ENCODE results near the gene SHPK. TPM values are rescaled to one million over a fixed set of nuclear protein-coding genes. Genes with fewer than 3 reads are reported as not detected.

The SHPK gene
- total RNA-seq, 1 donor from 2014 or later = 0.32 TPM

DNA sequence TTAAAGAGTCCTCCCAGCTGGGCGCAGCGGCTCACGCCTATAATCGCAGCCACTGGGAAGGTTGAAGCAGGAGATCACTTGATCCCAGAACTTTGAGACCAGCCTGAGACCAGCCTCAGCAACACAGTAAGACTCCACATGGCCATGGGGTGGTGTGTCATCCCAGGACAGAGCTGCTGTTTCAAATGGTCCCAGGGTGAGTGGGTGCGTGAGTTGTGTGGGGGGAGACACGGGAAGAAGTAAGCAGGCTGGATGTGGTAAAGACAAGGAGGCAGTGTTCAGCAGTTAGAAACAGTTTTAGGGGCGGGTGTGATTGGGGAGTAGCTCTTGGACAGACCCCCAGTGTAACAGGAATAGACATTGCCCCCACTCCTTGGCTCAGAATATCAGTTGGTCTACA is 3.8 kb downstream of the SHPK start:
- H3K27ac ChIP-seq = no peak overlapping the region
- no peak for DNase-seq (ENCODE audit: low spot score in 2 of 2)
- no peaks in the 10 kb centered on the region for H3K9me3 ChIP-seq
- no peaks in the 10 kb centered on the region for H3K27me3 ChIP-seq
- no peak overlapping the region for H3K4me3 ChIP-seq
- intact Hi-C loops (cut with DNase I) = loop anchor here (10.0 kb wide), 1 partner anchor 93 kb away; the partner anchor contains the start of gene HASPIN
- H3K36me3 ChIP-seq = peaks cover 23 to 28% of the 10 kb centered on the region in 2 donors
- TF ChIP-seq, protein P1, sequence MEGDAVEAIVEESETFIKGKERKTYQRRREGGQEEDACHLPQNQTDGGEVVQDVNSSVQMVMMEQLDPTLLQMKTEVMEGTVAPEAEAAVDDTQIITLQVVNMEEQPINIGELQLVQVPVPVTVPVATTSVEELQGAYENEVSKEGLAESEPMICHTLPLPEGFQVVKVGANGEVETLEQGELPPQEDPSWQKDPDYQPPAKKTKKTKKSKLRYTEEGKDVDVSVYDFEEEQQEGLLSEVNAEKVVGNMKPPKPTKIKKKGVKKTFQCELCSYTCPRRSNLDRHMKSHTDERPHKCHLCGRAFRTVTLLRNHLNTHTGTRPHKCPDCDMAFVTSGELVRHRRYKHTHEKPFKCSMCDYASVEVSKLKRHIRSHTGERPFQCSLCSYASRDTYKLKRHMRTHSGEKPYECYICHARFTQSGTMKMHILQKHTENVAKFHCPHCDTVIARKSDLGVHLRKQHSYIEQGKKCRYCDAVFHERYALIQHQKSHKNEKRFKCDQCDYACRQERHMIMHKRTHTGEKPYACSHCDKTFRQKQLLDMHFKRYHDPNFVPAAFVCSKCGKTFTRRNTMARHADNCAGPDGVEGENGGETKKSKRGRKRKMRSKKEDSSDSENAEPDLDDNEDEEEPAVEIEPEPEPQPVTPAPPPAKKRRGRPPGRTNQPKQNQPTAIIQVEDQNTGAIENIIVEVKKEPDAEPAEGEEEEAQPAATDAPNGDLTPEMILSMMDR (IDR thresholded peaks at IDR 0.05) = no peak
- peaks cover 10% of the 10 kb centered on the region in 2 donors for H3K4me1 ChIP-seq

DNA sequence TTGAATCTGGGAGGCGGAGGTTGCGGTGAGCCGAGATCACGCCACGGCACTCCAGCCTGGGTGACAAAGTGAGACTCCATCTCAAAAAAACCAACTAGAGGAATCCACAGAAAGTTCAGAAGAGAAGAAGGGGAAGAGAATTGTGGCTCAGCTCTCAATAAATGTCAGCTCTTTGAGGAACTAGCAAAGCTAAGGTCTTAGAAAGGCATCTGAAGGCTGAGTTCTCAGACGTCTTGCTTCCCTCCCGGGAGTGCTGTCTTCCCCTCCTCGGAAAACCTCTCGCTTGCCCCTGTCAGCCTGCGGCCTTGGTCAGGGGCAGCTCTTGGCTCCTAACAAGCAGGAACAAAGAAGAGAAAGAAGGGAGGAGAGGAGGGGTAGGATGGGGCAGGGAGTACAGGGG is 5.3 kb downstream of the SHPK start:
- TF ChIP-seq, protein P1 (IDR thresholded peaks at IDR 0.05) = no peak
- intact Hi-C loops (cut with DNase I) = loop anchor here (10.0 kb wide), 1 partner anchor 94 kb away; the partner anchor contains the start of gene HASPIN

DNA sequence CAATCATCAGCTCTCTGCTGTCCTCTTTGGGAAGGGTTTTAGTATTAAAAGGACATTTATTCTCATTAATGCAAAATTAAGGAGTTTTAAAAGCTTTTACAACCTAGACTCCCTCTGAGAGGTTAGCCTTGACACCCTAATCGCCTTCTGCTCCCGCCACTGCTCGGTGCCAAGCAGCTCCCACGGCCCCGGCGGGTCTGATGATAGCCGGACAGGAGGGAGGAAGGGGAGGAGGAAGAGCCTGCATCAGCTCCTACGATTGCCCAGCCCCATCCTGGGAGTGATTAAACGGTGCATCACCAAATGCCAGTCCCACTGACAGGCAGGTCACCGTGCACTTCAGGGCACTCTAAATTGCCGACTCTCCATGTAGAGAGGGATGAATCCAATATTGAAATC is 8.3 kb downstream of the SHPK start:
- intact Hi-C loops (cut with DNase I) = no loop called here
- Histone ChIP-seq H3K9me3 (no peaks in the 10 kb centered on the region), H3K4me3 (no peak overlapping the region), H3K27ac (no peak overlapping the region), H3K36me3 (peaks cover 37 to 65% of the 10 kb centered on the region in 2 donors), H3K27me3 (no peaks in the 10 kb centered on the region), H3K4me1 (no peaks in the 10 kb centered on the region)
- no peak for DNase-seq (ENCODE audit: low spot score in 2 of 2)
- TF ChIP-seq, protein P1 (IDR thresholded peaks at IDR 0.05) = no peak

More for the DNA sequence above, 5.3 kb downstream of the SHPK start:
- H3K9me3 ChIP-seq = no peaks in the 10 kb centered on the region
- H3K4me1 ChIP-seq = peaks cover 5% of the 10 kb centered on the region in 2 donors
- peaks cover 23 to 38% of the 10 kb centered on the region in 2 donors for H3K36me3 ChIP-seq
- H3K27ac ChIP-seq = no peak overlapping the region
- H3K4me3 ChIP-seq = no peak overlapping the region
- no peak for DNase-seq (ENCODE audit: low spot score in 2 of 2)
- H3K27me3 ChIP-seq = no peaks in the 10 kb centered on the region

DNA sequence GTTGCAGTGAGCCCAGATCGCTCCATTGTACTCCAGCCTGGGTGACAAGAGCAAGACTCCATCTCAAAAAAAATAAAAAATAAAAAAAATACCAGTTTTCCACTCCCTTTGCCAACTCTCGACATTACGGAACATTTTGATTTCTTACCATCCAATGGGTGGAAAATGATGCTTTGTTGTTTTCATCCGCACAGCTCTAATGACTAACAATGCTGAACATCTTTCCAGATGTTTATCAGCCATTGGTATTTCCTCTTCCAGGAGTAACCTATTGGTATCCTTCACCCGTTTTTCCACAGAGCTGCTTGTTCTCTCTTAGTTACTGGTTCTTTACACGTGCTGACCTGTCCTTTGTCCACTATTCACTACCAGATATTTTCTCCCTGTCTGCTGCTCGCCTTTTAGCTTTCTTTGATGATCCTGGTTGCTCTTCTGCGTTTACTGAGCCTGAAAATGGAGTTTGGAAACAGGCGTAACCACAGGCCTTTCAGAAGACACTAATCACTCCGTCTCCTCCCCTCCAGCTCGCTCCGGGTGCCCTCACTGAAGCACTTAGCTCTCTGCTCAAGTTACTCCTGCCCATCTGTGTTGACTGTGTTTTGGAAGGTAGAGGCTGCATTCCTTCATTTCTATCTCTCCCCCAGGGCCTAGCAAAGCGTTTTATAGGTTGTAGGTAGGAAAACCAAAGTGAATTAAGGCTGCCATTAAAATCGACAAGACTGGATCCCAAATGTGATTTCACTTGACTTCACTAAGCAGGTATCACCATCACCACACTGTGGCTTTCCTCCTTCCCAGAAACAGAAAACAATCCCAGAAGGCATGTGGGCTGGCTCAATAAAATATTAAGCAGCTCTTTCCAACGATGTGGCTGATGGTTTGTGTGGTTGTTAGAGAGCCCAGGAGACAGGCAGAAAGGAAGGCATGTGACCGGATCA is 8.9 kb downstream of the SHPK start:
- intact Hi-C loops (cut with DNase I) = no loop called here
- Histone ChIP-seq H3K4me3 (no peak overlapping the region), H3K4me1 (no peaks in the 10 kb centered on the region), H3K9me3 (no peaks in the 10 kb centered on the region), H3K36me3 (peaks cover 42 to 72% of the 10 kb centered on the region in 2 donors), H3K27me3 (no peaks in the 10 kb centered on the region), H3K27ac (no peak overlapping the region)
- DNase-seq (ENCODE audit: low spot score in 2 of 2) = no peak
- TF ChIP-seq, protein P1 (IDR thresholded peaks at IDR 0.05) = no peak

DNA sequence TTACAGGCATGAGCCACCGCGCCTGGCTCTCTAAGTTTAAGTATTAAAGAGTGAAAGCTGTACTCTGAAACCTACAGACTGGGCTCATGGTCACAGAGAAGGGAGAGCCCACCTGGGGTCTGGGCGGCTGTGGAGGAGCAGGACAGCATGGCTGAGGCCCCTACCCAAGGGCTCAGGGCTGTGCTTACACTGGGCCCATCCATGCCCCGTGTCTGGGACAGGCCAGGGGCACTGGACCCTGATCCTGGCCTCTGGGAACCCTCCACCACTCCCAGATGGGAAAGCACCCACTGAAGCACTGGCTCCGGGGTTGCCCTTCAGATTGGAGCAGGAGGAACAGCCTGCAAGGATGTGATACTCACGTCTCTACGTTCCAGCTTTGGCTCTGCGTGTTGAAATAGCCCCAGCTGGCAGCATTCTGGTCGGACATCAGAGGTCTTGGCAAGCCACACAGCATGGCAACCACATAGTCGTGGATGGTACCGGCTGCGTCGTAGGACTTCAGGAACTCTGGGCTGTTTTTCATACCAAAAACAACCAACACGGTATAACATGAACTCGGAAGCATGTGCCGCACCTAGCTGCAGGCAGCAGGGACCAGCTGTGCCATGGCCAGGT is 13.0 kb downstream of the SHPK start:
- intact Hi-C loops (cut with DNase I) = no loop called here
- Histone ChIP-seq H3K4me3 (no peak overlapping the region), H3K36me3 (peaks cover 42 to 84% of the 10 kb centered on the region in 2 donors), H3K27me3 (no peaks in the 10 kb centered on the region), H3K4me1 (no peaks in the 10 kb centered on the region), H3K9me3 (no peaks in the 10 kb centered on the region), H3K27ac (no peak overlapping the region)
- TF ChIP-seq, protein P1 (IDR thresholded peaks at IDR 0.05) = no peak
- DNase-seq (ENCODE audit: low spot score in 2 of 2) = no peak

Measured in ascending aorta (tissue), 2 donors.